Body of pancreas (tissue), 4 donors: Measurements from ENCODE around the gene CSH2.

Source experiments
- CTCF ChIP-seq, 7 experiments: fragments of 450-650 bp in 4 of 7; fragments of 200-600 bp in 3 of 7; sonication (generic) in 3 of 7; IDR thresholded peaks; one replicate each; pipeline ENCODE4 v1.5.1; 2016 to 2019; ENCODE audit warnings: antibody characterized with exemption in 7 of 7
- POLR2A ChIP-seq, 3 donors: fragments of 450-650 bp; IDR thresholded peaks; one replicate each; pipeline ENCODE4 v1.6.1; 2016; ENCODE audit warnings: antibody characterized with exemption in 3 of 3, mild to moderate bottlenecking in 2 of 3

GRCh38 chr17:63832455-63832854 lies 41.0 kb downstream of the CSH2 start:
- no peak for TF ChIP-seq POLR2A (IDR thresholded peaks at IDR 0.05)
- TF ChIP-seq CTCF (IDR thresholded peaks at IDR 0.05): no peak
